PC-9 (cell line): ENCODE measurements around the gene SMAP1. TPM values are rescaled to one million over a fixed set of nuclear protein-coding genes. Genes with fewer than 3 reads are reported as not detected.

Experiments
- BruUV-seq: library from RNA; stranded (reverse); fragments of 400-500 nt; replicated peaks from 2 replicates; lab custom pipeline; 2021; lab: Mats Ljungman, UMichigan
- CTCF ChIA-PET: fragments of 300-600 bp; sonication (Branson Sonifier 250); formaldehyde crosslinking; loops from one replicate; lab custom pipeline; 2022; ENCODE audit warnings: antibody characterized with exemption; lab: Charles Lee
- POLR2A ChIA-PET: fragments of 300-600 bp; sonication (Branson Sonifier 250); formaldehyde crosslinking; loops from one replicate; lab custom pipeline; 2022; ENCODE audit warnings: antibody characterized with exemption; ENCODE audit not compliant: unreplicated experiment; lab: Charles Lee
- DNase-seq, 2 experiments: peaks; one replicate each; pipeline versions ENCODE4 v3.0.0 to v3.0.0-alpha.2; 2015 to 2022; ENCODE audit warnings: mixed read lengths in 1 of 2
- H2AFZ ChIP-seq: fragments of 200-600 bp; sonication (generic); 2 replicates; pipeline ENCODE4 v1.8.1; 2017; ENCODE audit warnings: antibody characterized with exemption
- H3F3A ChIP-seq: fragments of 200-600 bp; sonication (generic); 2 replicates; pipeline ENCODE4 v1.8.1; 2017; ENCODE audit warnings: antibody characterized with exemption, mild to moderate bottlenecking, low read depth; ENCODE audit not compliant: insufficient read depth
- H3K27ac ChIP-seq: fragments of 200-600 bp; sonication (generic); 2 replicates; pipeline ENCODE4 v1.6.1; 2016; ENCODE audit warnings: mixed run types
- H3K27me3 ChIP-seq: fragments of 200-600 bp; sonication (generic); 2 replicates; pipeline ENCODE4 v1.6.1; 2016; ENCODE audit warnings: low read depth, mixed run types; ENCODE audit not compliant: insufficient read depth
- H3K36me3 ChIP-seq: fragments of 200-600 bp; sonication (generic); 2 replicates; pipeline ENCODE4 v1.6.1; 2016; ENCODE audit warnings: low read depth, mixed run types
- H3K4me1 ChIP-seq: fragments of 200-600 bp; sonication (generic); replicated peaks from 2 replicates; pipeline ENCODE4 v1.6.1; 2016; ENCODE audit warnings: mixed run types; ENCODE audit not compliant: insufficient read depth
- H3K4me2 ChIP-seq: fragments of 200-600 bp; sonication (generic); 2 replicates; pipeline ENCODE4 v1.6.1; 2017; ENCODE audit warnings: mixed run types
- H3K4me3 ChIP-seq: fragments of 200-600 bp; sonication (generic); 2 replicates; pipeline ENCODE4 v1.6.1; 2016; ENCODE audit warnings: mixed run types
- H3K79me2 ChIP-seq: fragments of 200-600 bp; sonication (generic); 2 replicates; pipeline ENCODE4 v1.6.1; 2017; ENCODE audit warnings: low read depth, mixed run types
- H3K9me2 ChIP-seq: fragments of 200-600 bp; sonication (generic); 2 replicates; pipeline ENCODE4 v1.8.1; 2017; ENCODE audit warnings: mild to moderate bottlenecking; ENCODE audit not compliant: insufficient read depth
- H3K9me3 ChIP-seq: fragments of 200-600 bp; sonication (generic); 2 replicates; pipeline ENCODE4 v1.8.1; 2016; ENCODE audit warnings: low read depth; ENCODE audit not compliant: insufficient read depth
- H4K20me1 ChIP-seq: fragments of 200-600 bp; sonication (generic); 2 replicates; pipeline ENCODE4 v1.8.1; 2017; ENCODE audit not compliant: insufficient read depth
- EZH2 ChIP-seq: fragments of 200-600 bp; sonication (generic); IDR thresholded peaks from 2 replicates; pipeline ENCODE4 v1.8.0; 2017; ENCODE audit warnings: antibody characterized with exemption, low read depth
- intact Hi-C: fragments of 100-400 bp; cut with micrococcal nuclease; formaldehyde crosslinking; loops from one replicate; pipeline ENCODE4 v1.10.0; 2022; ENCODE audit not compliant: unreplicated experiment
- total RNA-seq: library from RNA; stranded (reverse); gene quantifications from 2 replicates; pipeline ENCODE4 v1.2.3, GENCODE V29; 2021
- TF ChIP-seq, protein P1 (sequence below): fragments of 200-600 bp; sonication (generic); conservative IDR thresholded peaks from 2 replicates; pipeline ENCODE4 v1.6.1; 2017; ENCODE audit warnings: mixed run types, antibody characterized with exemption, mild to moderate bottlenecking, moderate library complexity

The SMAP1 gene
- total RNA-seq, 1 experiment from 2014 or later: 29.3 TPM

GRCh38 chr6:70843328-70843918 is 175.7 kb downstream of the SMAP1 start:
- no peaks in the 10 kb centered on the region for H3F3A ChIP-seq
- no peak overlapping the region for H2AFZ ChIP-seq
- H3K36me3 ChIP-seq: no peaks in the 10 kb centered on the region
- ChIA-PET CTCF (no interaction called here), POLR2A (no interaction called here)
- no TSS peak for BruUV-seq
- H3K9me2 ChIP-seq: no peaks in the 10 kb centered on the region
- TF ChIP-seq, protein P1, sequence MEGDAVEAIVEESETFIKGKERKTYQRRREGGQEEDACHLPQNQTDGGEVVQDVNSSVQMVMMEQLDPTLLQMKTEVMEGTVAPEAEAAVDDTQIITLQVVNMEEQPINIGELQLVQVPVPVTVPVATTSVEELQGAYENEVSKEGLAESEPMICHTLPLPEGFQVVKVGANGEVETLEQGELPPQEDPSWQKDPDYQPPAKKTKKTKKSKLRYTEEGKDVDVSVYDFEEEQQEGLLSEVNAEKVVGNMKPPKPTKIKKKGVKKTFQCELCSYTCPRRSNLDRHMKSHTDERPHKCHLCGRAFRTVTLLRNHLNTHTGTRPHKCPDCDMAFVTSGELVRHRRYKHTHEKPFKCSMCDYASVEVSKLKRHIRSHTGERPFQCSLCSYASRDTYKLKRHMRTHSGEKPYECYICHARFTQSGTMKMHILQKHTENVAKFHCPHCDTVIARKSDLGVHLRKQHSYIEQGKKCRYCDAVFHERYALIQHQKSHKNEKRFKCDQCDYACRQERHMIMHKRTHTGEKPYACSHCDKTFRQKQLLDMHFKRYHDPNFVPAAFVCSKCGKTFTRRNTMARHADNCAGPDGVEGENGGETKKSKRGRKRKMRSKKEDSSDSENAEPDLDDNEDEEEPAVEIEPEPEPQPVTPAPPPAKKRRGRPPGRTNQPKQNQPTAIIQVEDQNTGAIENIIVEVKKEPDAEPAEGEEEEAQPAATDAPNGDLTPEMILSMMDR: no peak
- TF ChIP-seq EZH2: no peak
- no peaks in the 10 kb centered on the region for H4K20me1 ChIP-seq
- H3K79me2 ChIP-seq: no peaks in the 10 kb centered on the region
- no peaks in the 10 kb centered on the region for H3K9me3 ChIP-seq
- H3K27me3 ChIP-seq: no peaks in the 10 kb centered on the region
- no peak overlapping the region for H3K4me2 ChIP-seq
- H3K27ac ChIP-seq: no peak overlapping the region
- no peaks in the 10 kb centered on the region for H3K4me1 ChIP-seq
- intact Hi-C loops: no loop called here
- DNase-seq: no peak
- no peak overlapping the region for H3K4me3 ChIP-seq

GRCh38 chr6:70844301-70844700 is 176.6 kb downstream of the SMAP1 start:
- Histone ChIP-seq H2AFZ (no peak overlapping the region), H3K27ac (no peak overlapping the region), H3K4me3 (no peak overlapping the region), H4K20me1 (no peaks in the 10 kb centered on the region), H3K9me2 (no peaks in the 10 kb centered on the region), H3K4me2 (no peak overlapping the region), H3K79me2 (no peaks in the 10 kb centered on the region), H3K36me3 (no peaks in the 10 kb centered on the region), H3K9me3 (no peaks in the 10 kb centered on the region), H3F3A (no peaks in the 10 kb centered on the region), H3K4me1 (no peaks in the 10 kb centered on the region), H3K27me3 (no peaks in the 10 kb centered on the region)
- TF ChIP-seq, protein P1: no peak
- TF ChIP-seq EZH2: no peak
- POLR2A ChIA-PET: no interaction called here
- BruUV-seq: no TSS peak
- intact Hi-C loops: no loop called here
- CTCF ChIA-PET: interaction anchor here (0.6 kb wide), 1 partner anchor 19 kb away, joined by 6 read pairs; no protein-coding TSS in a partner anchor
- no peak for DNase-seq

DNA sequence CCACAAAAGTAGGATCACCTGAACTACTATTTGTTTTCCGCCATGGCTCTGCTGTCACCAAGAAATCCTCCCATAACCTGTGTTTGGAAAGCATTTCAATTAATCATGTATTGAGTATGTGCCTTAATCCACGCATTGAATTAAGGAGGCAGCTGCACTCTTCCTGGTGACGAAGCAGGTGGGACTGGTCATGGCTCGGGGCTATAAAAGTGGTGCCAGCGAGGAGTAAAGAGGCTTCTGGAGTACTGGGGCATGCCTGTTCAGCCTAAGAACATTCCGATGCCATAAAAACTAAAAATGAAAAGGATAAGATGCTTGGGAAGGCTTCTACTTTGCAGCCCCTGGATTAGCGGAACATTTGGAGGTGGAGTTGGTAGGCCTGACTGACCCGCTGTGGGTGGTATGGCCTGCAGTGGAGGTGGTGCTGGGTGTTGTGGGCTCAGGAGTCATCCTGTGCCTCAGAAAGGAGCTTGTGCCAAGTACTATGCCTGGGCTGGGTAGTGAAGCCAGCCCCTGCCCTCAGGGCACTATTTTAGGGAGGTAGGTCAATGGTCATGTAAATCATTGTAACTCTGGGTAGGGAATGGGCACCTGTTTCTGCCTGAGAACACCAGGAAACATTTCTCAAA is 178.6 kb downstream of the SMAP1 start:
- no peaks in the 10 kb centered on the region for H3K79me2 ChIP-seq
- ChIA-PET CTCF (no interaction called here), POLR2A (no interaction called here)
- H4K20me1 ChIP-seq: no peaks in the 10 kb centered on the region
- TF ChIP-seq, protein P1: no peak
- no peak for TF ChIP-seq EZH2
- no peaks in the 10 kb centered on the region for H3K36me3 ChIP-seq
- BruUV-seq: no TSS peak
- H3K27ac ChIP-seq: no peak overlapping the region
- H3K9me2 ChIP-seq: no peaks in the 10 kb centered on the region
- no peaks in the 10 kb centered on the region for H3F3A ChIP-seq
- no peak for DNase-seq
- no peaks in the 10 kb centered on the region for H3K9me3 ChIP-seq
- intact Hi-C loops: no loop called here
- no peaks in the 10 kb centered on the region for H3K27me3 ChIP-seq
- no peak overlapping the region for H2AFZ ChIP-seq
- no peak overlapping the region for H3K4me3 ChIP-seq
- no peaks in the 10 kb centered on the region for H3K4me1 ChIP-seq
- H3K4me2 ChIP-seq: no peak overlapping the region
